ENCODE results near the gene PLEKHM2. TPM values are rescaled to one million over a fixed set of nuclear protein-coding genes. Genes with fewer than 3 reads are reported as not detected.
"Not testable (repeated sequence)": the region's sequence is repeated elsewhere in the genome, so short reads cannot be mapped to it uniquely, and the experiment has no call there.

PLEKHM2 gene
- total and polyA plus RNA-seq, 3 experiments from 2014 or later, result 8.3 to 56.3 (median 55.8) TPM

DNA sequence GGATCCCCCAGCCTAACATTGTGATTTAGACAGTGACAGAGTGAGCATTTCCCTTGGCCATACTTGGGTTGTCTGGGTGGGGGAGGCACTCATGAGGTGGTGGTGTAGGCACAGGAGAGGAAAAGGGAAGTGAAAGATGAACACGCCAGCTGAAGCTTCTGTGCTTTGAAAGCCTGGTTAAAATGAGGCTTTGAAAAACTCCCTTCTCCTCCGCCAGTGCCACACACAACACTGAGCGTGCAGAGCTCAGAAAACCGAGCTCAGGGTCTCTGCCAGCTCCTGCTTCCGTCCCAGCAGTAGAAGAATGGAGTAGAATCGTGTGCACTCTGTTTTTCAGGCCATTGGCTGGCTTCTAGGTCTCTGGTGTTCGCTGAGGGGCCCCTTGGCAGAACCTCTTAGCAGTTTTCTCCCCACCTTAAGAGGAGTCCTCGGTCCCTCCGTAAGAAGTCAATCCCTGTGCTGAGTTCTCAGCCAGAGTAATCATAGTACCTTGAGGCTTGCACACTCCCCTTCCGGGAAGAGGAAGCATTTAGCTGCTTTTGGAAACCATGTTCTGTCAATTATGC is 12.9 kb downstream of the PLEKHM2 start:
- peak in 2 of 5 donors; percentile 22 to 61 for DNase-seq
- H3K36me3 ChIP-seq (ENCODE audit: insufficient read depth, low read length), result no peaks in the 10 kb centered on the region
- no peaks in the 10 kb centered on the region for H3K27me3 ChIP-seq (ENCODE audit: insufficient read depth, low read length, poor library complexity, severe bottlenecking)
- H3K4me3 ChIP-seq (ENCODE audit: low read length), result peak overlapping the region; percentile 32
- Mint-ChIP-seq H3K4me1 (peaks cover 22 to 43% (median 34%) of the 10 kb centered on the region in 3 donors), H3K27me3 (no peaks in the 10 kb centered on the region), H3K9me3 (no peaks in the 10 kb centered on the region), H3K4me3 (peak overlapping the region; percentile 14 to 85 (median 78)), H3K36me3 (peaks cover 0 to 17% (median 3%) of the 10 kb centered on the region in 3 donors), H3K27ac (peak overlapping the region; percentile 65 to 96 (median 90))
- peaks cover 24% of the 10 kb centered on the region for H3K4me1 ChIP-seq (ENCODE audit: insufficient read depth, low read length)
- no peaks in the 10 kb centered on the region for H3K9me3 ChIP-seq (ENCODE audit: low read length)
- no peak overlapping the region for H3K27ac ChIP-seq (ENCODE audit: low read depth, low read length)
- CTCF ChIA-PET, result interaction anchor here (1.0 to 1.9 kb wide), 4 partner anchors 12 to 43 kb away, joined by 3 to 6 read pairs (median 4); no protein-coding TSS in a partner anchor
- POLR2A ChIA-PET, result interaction anchor here (0.6 to 1.4 kb wide), 3 partner anchors 8 to 1227 kb away, joined by 3 to 5 read pairs (median 5); no protein-coding TSS in a partner anchor

DNA sequence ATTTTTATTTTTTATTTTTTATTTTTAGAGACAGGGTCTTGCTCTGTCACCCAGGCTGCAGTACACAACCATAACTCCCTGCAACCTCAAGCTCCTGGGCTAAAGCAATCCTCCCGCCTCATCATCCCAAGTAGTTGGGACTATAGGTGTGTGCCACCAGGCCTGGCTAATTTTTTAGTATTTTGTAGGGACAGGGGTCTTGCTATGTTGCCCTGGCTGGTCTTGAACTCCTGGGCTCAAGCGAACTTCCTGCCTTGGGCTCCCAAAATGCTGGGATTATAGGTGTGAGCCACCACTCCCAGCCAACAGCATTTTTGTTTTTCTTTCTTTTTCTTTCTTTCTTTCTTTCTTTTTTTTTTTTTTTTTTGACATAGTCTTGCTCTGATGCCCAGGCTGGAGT is 14.1 kb downstream of the PLEKHM2 start:
- Mint-ChIP-seq H3K27me3 (no peaks in the 10 kb centered on the region), H3K9me3 (no peaks in the 10 kb centered on the region), H3K4me3 (no peak overlapping the region), H3K36me3 (peaks cover 0 to 17% (median 3%) of the 10 kb centered on the region in 3 donors), H3K27ac (peak overlapping the region in 1 of 8 donors; percentile 68), H3K4me1 (peaks cover 19 to 44% (median 36%) of the 10 kb centered on the region in 3 donors)
- CTCF ChIA-PET, result interaction anchor here (1.1 kb wide), 1 partner anchor 13 kb away, joined by 3 read pairs; no protein-coding TSS in a partner anchor
- Histone ChIP-seq H3K27me3 (ENCODE audit: insufficient read depth, low read length, poor library complexity, severe bottlenecking) (no peaks in the 10 kb centered on the region), H3K9me3 (ENCODE audit: low read length) (no peaks in the 10 kb centered on the region), H3K4me1 (ENCODE audit: insufficient read depth, low read length) (peaks cover 24% of the 10 kb centered on the region), H3K36me3 (ENCODE audit: insufficient read depth, low read length) (no peaks in the 10 kb centered on the region), H3K27ac (ENCODE audit: low read depth, low read length) (no peak overlapping the region), H3K4me3 (ENCODE audit: low read length) (no peak overlapping the region)
- POLR2A ChIA-PET, result no interaction called here
- DNase-seq, result no peak

DNA sequence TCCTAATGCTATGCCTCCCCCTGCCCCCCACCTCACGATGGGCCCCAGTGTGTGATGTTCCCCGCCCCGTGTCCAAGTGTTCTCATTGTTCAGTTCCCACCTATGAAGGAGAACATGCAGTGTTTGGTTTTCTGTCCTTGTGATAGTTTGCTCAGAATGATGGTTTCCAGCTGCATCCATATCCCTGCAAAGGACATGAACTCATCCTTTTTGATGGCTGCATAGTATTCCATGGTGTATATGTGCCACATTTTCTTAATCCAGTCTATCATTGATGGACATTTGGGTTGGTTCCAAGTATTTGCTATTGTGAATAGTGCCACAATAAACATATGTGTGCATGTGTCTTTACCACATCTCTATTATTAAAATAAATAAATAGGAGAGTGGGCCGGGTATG is 15.2 kb downstream of the PLEKHM2 start:
- H3K4me1 ChIP-seq (ENCODE audit: insufficient read depth, low read length), result peaks cover 24% of the 10 kb centered on the region
- H3K27me3 Mint-ChIP-seq; H3K9me3 ChIP-seq (ENCODE audit: low read length); H3K9me3 Mint-ChIP-seq; CTCF ChIA-PET; H3K4me3 Mint-ChIP-seq; H3K36me3 ChIP-seq (ENCODE audit: insufficient read depth, low read length); H3K4me3 ChIP-seq (ENCODE audit: low read length); H3K27me3 ChIP-seq (ENCODE audit: insufficient read depth, low read length, poor library complexity, severe bottlenecking); DNase-seq; H3K27ac Mint-ChIP-seq; POLR2A ChIA-PET; H3K27ac ChIP-seq (ENCODE audit: low read depth, low read length): not testable (repeated sequence)
- Mint-ChIP-seq H3K4me1 (peaks cover 25 to 53% (median 46%) of the 10 kb centered on the region in 3 donors), H3K36me3 (peaks cover 0 to 17% (median 3%) of the 10 kb centered on the region in 3 donors)

DNA sequence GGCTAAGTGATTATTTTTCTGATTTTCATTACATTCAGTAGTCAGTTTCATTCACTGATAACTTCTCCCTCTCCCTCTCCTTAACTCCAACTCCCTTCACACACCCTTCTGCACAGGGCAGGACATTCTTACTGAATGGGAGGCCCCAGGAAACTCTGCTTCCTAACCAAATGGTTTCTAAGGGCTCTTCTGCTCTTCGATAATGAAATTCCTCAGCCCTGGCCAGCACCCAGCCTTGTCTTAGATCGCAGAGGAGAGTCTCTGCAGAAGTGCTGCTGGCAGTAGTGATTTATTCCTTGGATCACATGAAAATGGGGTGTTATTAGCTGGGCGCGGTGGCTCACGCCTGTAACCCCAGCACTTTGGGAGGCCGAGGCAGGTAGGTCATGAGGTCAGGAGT is 16.4 kb downstream of the PLEKHM2 start:
- H3K27ac Mint-ChIP-seq, result peak overlapping the region in 1 of 8 donors; percentile 64
- Histone ChIP-seq H3K27me3 (ENCODE audit: insufficient read depth, low read length, poor library complexity, severe bottlenecking) (no peaks in the 10 kb centered on the region), H3K36me3 (ENCODE audit: insufficient read depth, low read length) (no peaks in the 10 kb centered on the region), H3K9me3 (ENCODE audit: low read length) (no peaks in the 10 kb centered on the region), H3K4me3 (ENCODE audit: low read length) (no peak overlapping the region), H3K27ac (ENCODE audit: low read depth, low read length) (no peak overlapping the region), H3K4me1 (ENCODE audit: insufficient read depth, low read length) (peaks cover 24% of the 10 kb centered on the region)
- no peak for DNase-seq
- no peaks in the 10 kb centered on the region for H3K9me3 Mint-ChIP-seq
- peaks cover 0 to 20% (median 3%) of the 10 kb centered on the region in 3 donors for H3K36me3 Mint-ChIP-seq
- H3K4me3 Mint-ChIP-seq, result no peak overlapping the region
- no peaks in the 10 kb centered on the region for H3K27me3 Mint-ChIP-seq
- peaks cover 24 to 50% (median 37%) of the 10 kb centered on the region in 3 donors for H3K4me1 Mint-ChIP-seq
- ChIA-PET POLR2A (no interaction called here), CTCF (no interaction called here)

DNA sequence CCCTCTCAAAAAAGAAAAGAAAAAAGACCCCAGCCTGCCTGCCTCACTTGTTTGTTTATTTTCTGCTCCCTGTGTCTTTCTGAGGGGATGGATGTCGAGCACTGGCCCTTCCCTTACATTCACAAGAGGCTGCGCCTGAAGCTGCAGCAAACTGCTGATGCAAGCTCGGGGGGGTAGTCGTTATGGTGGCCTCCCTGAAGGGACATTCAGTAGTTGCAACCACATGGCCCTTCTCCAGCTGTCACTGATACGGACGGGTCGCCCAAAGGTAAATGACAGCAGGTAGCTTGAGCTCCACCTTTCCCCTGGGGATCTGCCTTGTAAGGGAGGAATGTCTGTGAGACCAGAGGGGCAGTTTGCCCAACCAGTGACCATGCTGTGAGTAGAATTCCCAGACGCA is 17.7 kb downstream of the PLEKHM2 start:
- Mint-ChIP-seq H3K27ac (peak overlapping the region in 2 of 8 donors; percentile 22 to 74), H3K27me3 (no peaks in the 10 kb centered on the region), H3K36me3 (peaks cover 0 to 27% (median 5%) of the 10 kb centered on the region in 3 donors), H3K4me3 (no peak overlapping the region), H3K4me1 (peaks cover 24 to 52% (median 35%) of the 10 kb centered on the region in 3 donors), H3K9me3 (no peaks in the 10 kb centered on the region)
- CTCF ChIA-PET, result no interaction called here
- Histone ChIP-seq H3K9me3 (ENCODE audit: low read length) (no peaks in the 10 kb centered on the region), H3K4me1 (ENCODE audit: insufficient read depth, low read length) (peaks cover 16% of the 10 kb centered on the region), H3K27me3 (ENCODE audit: insufficient read depth, low read length, poor library complexity, severe bottlenecking) (no peaks in the 10 kb centered on the region), H3K4me3 (ENCODE audit: low read length) (no peak overlapping the region), H3K36me3 (ENCODE audit: insufficient read depth, low read length) (no peaks in the 10 kb centered on the region), H3K27ac (ENCODE audit: low read depth, low read length) (no peak overlapping the region)
- no peak for DNase-seq
- POLR2A ChIA-PET, result no interaction called here

DNA sequence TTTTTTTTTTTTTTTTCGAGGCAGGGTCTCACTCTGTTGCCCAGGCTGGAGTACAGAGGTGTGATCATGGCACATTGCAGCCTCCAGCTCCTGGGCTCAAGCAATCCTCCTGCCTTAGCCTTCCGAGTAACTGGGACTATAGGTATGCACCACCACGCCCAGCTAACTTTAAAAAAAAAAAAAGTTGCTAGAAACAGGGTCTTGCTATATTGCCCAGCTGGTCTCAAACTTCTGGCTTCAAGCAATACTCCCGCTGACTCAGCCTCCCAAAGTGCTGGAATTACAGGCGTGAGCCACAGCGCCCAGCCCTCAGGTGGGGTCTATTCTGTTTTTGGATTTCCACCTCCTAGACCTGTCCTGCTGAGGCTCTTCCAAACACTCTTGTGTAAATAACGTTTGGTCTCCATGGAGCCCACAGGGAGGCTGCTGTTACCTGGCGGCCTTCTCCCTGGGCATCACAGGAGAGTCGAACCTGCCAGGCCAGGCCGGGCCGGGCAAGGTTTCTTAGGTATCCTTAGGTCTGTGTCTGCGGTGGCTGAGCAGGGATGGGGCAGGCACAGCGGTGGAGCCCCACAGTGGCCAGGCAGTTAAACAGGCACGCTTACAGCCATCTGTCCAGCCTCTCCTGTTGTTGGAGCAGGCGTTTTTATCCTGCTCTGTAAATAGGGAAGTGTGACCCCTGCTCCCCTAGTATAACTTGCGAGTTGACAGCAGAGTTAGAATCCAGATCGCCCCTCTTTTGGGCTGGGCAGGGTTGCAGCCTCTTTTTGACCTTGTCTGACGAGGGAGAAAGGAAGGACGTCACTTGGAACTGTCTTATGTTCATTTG is 18.8 kb downstream of the PLEKHM2 start:
- CTCF ChIA-PET, result no interaction called here

DNA sequence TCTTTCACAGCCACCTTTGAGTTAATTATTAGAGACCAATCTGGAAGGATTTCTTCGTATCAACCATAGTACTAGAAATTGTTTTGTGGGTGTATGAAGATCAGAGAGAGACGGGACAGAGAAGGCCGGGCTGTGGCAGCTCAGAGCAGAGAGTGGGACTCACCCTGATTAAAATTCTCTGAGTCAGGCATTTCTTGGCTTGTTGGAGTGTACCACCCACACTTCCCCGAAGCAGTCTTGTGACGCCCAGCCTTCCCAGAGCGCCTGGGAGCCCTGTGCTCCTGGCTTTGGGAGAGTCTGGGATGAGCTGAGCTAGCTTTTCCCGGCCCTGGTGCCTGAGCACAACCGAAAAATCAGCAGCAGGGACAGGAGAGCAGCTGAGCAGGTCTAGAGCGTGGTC is 19.4 kb downstream of the PLEKHM2 start:
- Mint-ChIP-seq H3K27me3 (no peaks in the 10 kb centered on the region), H3K9me3 (no peaks in the 10 kb centered on the region), H3K4me3 (no peak overlapping the region), H3K4me1 (peaks cover 15 to 41% (median 27%) of the 10 kb centered on the region in 3 donors), H3K27ac (peak overlapping the region in 1 of 8 donors; percentile 84), H3K36me3 (peaks cover 0 to 24% (median 5%) of the 10 kb centered on the region in 3 donors)
- no peak overlapping the region for H3K27ac ChIP-seq (ENCODE audit: low read depth, low read length)
- no peaks in the 10 kb centered on the region for H3K27me3 ChIP-seq (ENCODE audit: insufficient read depth, low read length, poor library complexity, severe bottlenecking)
- POLR2A ChIA-PET, result no interaction called here
- H3K4me1 ChIP-seq (ENCODE audit: insufficient read depth, low read length), result no peaks in the 10 kb centered on the region
- H3K36me3 ChIP-seq (ENCODE audit: insufficient read depth, low read length), result no peaks in the 10 kb centered on the region
- CTCF ChIA-PET, result no interaction called here
- H3K4me3 ChIP-seq (ENCODE audit: low read length), result no peak overlapping the region
- H3K9me3 ChIP-seq (ENCODE audit: low read length), result no peaks in the 10 kb centered on the region
- DNase-seq, result no peak

More for the DNA sequence above, 18.8 kb downstream of the PLEKHM2 start:
- peaks cover 15 to 41% (median 27%) of the 10 kb centered on the region in 3 donors for H3K4me1 Mint-ChIP-seq
- no peaks in the 10 kb centered on the region for H3K9me3 Mint-ChIP-seq
- peaks cover 0 to 24% (median 5%) of the 10 kb centered on the region in 3 donors for H3K36me3 Mint-ChIP-seq
- H3K4me3 Mint-ChIP-seq, result no peak overlapping the region
- peak overlapping the region in 2 of 8 donors; percentile 55 to 84 for H3K27ac Mint-ChIP-seq
- POLR2A ChIA-PET, result interaction anchor here (0.7 kb wide), 1 partner anchor 582 kb away, joined by 3 read pairs; no protein-coding TSS in a partner anchor
- DNase-seq, result no peak
- H3K27ac ChIP-seq (ENCODE audit: low read depth, low read length), result no peak overlapping the region
- H3K4me3 ChIP-seq (ENCODE audit: low read length), result no peak overlapping the region
- H3K4me1 ChIP-seq (ENCODE audit: insufficient read depth, low read length), result peaks cover 4% of the 10 kb centered on the region
- no peaks in the 10 kb centered on the region for H3K27me3 ChIP-seq (ENCODE audit: insufficient read depth, low read length, poor library complexity, severe bottlenecking)
- H3K27me3 Mint-ChIP-seq, result no peaks in the 10 kb centered on the region
- no peaks in the 10 kb centered on the region for H3K36me3 ChIP-seq (ENCODE audit: insufficient read depth, low read length)
- no peaks in the 10 kb centered on the region for H3K9me3 ChIP-seq (ENCODE audit: low read length)
